NCI-H146 treated with DMSO at 0.1 percent for 48 hours (cell line): Measurements from ENCODE around the gene AOPEP.
A peak's percentile ranks its signal among the peaks of the same experiment; 100 is the strongest.

Experiments
- DNase-seq: peaks from one replicate; lab custom pipeline; 2025; ENCODE audit not compliant: unreplicated experiment; lab: John Stamatoyannopoulos, UW

AOPEP gene

DNA sequence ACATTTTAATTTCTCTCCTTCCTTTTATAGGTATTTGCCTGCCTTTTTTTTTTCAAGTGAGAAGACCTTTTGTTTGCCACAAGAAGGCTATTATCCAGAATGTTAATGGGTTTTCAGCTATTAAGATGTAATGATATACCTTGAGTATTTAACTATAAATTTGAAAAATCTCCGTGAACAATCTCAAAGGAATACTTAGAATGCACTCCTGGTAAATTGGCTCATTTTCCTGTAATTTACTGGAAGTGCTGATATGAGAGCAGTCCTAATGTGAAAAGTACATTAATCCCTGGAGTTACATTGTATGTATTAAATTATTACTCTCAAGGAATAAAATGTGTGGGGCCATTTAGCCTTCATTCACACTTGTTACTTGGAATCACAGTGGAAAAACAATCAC lies 32.4 kb downstream of the AOPEP start:
- no peak for DNase-seq

DNA sequence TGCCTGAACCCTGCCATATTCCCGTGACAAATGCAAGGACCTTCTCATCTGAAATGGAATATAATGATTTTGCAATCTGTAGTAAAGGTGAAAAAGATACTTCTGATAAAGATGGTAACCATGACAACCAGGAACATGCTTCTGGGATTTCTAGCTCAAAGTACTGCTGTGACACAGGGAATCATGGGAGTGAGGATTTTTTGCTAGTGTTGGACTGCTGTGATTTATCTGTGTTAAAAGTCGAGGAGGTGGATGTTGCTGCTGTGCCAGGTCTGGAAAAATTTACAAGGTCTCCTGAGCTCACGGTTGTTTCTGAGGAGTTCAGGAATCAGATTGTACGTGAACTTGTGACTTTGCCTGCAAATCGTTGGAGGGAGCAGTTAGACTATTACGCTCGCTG lies 33.5 kb downstream of the AOPEP start:
- no peak for DNase-seq

DNA sequence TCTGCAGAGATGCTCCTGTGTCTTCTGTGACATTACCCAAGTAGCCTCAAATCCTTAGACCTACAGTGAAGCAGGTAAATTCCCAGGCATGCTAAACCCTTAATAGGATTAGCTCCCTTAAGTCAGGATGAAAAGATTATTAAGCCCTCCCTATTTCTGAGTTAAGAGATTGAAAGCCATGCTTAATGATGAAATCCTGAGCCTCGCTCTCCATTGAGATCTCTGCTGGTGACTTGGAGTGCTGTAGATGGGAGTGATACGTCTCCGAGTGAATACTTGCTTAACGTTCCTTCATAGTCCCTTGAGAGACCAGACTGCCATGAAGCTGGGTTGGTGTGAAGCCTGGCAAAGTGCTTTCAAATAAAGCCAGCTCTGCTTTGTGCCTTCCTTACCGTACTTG lies 34.2 kb downstream of the AOPEP start:
- DNase-seq, result no peak

DNA sequence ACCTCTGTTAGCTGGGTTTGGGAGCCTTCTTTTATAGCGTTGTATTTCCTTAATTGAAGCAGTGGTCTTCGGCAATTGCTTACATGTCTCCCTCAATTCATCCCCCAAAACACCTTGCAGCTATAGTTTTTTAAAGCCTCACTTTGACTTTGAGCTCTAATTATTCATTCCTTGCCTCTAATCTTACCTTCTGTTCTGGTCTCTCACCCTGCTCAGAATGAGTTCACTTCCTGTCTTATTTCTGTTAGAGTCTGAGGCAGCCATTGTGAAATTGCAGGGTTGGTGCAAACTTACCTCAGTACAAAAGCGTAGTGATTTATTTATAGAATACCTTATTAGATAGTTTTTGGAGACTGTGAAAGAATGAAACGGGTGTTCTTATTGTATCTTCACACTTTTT lies 35.0 kb downstream of the AOPEP start:
- DNase-seq, result no peak

DNA sequence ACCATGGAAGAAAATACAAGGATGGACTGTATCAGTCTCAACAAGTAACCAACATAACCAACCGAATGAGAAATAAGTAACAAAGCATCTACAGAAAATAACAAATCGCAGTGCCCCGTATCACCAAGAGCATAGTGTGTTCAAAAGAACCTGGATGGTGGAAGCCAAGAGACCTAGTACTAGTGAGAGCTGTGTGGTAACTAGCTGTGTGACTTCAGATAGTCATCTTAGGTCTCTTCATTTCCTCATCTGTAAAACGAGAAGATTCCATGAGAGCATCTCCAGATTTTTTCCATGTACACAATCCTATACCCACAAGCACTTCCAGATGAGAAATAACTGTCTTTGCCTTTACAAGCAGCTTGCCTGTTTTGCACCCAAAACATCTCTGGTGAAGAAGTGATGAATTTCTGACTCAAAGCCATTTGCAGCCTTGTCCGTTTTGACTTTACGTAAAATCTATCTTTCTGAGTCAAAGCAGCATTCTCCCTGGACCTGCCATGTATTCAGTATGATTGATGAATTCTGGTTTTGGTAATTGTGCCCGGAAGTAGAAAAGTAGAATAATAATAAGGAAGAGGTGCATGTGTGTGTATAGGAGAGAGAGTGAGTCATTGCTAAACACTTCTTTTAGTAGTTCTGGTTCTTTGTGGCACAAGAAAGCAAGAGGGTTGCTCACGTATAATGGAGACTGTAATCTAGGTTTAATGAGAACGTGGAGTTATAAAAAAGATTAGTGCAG lies 41.0 kb downstream of the AOPEP start:
- DNase-seq, result no peak

DNA sequence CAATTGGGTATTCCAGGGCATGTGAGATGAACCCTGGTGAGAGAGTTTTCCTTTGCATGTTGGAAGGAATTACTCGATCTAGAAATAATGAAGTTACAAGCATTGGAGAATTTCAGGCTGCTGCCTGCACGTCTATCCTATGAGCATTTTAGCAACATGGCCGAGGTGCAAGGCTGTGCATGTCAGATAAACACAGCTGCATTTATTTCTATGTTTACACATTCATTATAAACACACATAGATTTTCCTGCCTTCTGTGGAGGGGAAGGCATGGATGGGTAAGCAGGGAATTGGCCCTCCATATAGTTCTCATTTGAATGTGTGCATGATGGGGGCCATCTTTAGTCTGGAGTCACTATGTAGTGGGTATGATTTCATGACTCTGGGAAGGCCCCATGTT lies 42.3 kb downstream of the AOPEP start:
- DNase-seq, result no peak

DNA sequence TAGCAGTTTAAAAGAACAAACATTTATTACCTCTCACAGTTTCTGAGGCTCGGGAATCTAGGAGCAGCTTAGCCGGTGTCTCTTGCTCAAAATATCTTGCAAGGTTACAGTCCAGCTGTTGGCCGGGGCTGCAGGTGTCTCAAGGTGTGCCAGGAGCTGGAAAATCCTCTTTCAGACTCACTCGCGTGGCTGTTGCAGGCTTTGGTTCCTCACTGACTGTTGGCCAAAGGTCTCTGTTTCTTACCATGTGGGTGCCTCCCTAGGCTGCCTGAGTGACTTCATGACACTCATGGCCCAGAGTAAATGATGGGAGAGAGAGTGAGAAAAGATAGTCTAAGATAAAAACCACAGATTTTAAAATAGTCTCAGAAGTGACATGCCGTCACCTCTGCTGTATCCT lies 43.8 kb downstream of the AOPEP start:
- DNase-seq, result no peak

DNA sequence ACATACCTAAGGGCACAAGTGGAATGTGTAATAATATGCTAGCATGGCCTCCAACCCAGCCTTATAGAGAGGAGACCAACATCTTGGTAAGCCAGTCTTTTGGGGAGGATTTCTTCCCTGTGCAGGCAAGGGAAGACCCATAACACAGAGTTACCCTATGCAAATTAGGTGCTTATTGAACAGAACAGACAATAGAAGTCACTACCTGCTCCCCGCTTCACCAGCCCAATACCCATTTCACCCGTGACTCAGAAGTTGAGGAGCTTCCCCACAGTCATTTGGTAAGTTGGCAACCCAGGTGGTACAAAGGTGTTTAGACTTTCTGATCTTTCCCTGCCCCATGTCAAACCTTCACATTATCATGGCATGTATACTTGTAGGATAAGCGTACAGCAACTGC lies 44.6 kb downstream of the AOPEP start:
- no peak for DNase-seq

DNA sequence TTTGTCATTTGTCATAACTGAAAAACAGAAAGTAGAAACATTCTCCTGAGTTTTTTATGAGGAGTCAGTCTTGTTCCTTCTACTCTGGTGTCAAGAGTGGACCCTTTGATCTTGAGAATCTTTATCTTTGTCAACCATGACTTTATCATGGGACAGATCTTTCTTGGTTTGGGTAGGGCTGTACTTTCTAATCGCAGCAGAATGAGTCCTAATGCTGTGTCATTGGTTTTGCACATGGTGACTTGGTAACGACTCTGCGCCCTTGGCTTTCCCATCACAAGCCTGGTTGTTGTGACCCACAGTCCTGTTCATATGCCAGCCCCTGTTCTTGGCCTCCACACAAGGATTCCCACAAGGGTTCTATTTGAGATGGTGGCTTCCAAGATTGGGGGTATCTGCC lies 45.6 kb downstream of the AOPEP start:
- no peak for DNase-seq

DNA sequence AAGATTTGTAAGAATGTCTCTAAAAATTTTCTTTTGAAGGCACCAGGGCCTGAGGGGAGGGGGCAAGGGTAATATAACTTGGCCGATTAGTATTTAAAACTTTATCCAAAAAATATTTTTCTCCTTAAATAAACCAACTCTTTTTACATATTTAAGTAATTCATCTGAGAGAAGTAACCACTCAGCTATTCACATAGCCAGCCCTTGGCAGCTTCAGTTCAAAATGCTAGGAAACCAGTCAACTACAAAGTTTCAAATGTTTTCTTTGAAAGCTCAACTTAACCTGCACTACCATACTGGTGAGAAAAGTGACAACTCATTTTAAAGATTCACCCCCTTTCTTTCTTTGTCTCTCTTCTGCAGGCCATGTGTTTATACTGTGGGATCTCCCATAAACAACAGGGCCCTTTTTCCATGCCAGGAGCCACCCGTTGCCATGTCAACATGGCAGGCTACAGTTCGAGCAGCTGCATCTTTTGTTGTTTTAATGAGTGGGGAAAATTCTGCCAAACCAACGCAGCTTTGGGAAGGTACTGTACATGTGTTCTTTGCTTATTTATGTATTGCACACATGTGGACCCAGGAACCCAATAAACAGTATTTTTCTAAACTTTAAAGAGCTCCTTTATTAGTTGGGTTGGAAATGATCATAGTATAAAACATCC lies 46.3 kb downstream of the AOPEP start:
- DNase-seq, result peak; percentile 83

DNA sequence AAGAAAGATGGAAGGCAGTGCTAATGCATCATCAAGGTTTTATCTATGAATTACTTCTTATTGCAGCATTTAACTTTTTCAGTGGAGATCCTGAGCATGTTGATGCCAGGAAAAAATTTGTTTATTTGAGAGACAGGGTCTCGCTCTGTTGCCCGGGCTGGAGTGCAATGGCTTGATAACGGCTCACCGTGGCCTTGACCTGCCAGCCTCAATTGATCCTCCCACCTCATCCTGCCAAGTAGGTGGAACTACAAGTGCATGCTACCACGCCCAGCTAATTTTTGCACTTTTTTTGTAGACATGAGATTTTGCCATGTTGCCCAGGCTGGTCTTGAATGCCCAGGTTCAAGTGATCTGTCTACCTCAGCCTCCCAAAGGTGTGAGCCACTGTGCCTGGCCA lies 47.2 kb downstream of the AOPEP start:
- DNase-seq, result no peak

DNA sequence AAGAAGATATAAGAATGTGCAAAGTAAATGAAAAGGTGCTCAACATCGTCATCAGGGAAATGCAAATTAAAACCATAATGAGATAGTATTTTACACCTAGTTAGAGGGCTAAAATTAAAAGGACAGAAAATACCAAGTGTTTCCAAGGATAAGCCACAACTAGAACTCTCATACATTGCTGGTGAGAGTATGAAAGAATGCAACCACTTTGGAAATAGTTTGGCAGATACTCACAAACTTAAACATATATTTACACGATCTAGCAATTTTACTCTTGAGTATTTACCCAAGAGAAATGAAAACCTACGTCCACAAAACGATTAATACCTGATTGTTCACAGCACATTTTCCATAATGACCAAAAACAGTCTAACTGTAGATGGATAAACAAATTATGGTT lies 51.5 kb downstream of the AOPEP start:
- DNase-seq, result no peak

DNA sequence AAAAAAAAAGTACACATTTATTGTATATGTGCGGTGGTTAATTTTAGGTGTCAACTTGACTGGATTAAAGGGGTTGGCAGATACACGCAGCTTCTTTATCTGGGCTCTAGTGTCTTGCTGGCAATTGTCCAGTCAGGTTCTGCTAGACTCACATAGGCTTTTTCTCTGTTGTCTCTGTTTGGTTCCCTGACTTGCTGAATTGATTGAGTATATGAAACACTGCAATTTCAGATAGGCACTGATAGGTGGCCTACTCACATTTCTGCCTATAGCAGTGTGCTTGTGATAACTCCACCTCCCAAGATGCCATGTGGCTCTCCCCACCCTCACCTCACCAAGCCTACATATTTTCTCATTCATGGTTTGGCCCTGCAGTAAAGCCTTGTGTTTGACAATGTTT lies 52.5 kb downstream of the AOPEP start:
- DNase-seq, result no peak

DNA sequence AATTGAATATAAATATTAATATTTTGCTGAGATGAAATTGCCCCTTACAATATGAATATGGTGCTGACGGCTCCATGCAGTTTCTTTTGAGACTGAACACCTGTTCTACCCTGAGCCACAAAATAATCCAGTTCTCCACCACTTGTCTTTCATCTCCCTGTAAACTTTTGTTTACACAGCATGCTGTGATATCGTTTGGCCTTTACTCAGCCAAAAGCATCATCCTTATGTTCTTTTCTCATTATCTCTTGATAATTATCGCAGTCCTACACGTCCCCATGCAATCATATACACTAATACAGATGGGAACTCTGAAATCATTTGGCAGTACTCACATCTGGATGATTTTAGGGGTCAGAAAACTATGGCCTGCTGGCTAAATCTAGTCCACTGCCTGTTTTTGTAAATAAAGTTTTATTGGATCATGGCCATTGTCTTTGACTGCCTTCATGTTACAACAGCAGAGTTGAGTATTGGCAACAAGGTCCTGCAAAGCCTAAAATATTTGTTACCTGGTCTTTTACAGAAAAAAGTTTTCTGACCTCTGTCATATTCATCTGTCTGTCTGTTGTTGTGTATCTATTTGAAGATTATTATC lies 53.3 kb downstream of the AOPEP start:
- peak; percentile 54 for DNase-seq

DNA sequence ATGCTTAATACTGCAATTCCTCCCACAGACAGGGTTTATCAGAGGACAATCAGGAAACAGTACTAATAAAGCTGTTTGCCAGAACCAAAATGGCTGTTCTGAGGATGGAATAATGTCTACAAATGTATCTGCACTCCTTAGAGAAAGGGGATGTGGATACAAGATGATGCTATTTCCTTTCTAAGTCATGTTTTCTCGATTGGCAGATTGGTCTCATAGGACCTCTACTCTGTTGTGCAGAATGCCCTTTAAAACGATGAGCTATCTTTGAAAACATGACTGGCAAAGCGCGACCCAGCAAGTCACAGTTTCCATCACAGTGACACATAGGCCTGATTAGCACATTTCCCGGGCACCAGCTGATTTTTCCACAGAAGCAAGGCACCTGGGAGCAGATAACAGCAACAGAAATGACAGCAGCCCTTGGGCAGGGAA lies 54.0 kb downstream of the AOPEP start:
- DNase-seq, result no peak

DNA sequence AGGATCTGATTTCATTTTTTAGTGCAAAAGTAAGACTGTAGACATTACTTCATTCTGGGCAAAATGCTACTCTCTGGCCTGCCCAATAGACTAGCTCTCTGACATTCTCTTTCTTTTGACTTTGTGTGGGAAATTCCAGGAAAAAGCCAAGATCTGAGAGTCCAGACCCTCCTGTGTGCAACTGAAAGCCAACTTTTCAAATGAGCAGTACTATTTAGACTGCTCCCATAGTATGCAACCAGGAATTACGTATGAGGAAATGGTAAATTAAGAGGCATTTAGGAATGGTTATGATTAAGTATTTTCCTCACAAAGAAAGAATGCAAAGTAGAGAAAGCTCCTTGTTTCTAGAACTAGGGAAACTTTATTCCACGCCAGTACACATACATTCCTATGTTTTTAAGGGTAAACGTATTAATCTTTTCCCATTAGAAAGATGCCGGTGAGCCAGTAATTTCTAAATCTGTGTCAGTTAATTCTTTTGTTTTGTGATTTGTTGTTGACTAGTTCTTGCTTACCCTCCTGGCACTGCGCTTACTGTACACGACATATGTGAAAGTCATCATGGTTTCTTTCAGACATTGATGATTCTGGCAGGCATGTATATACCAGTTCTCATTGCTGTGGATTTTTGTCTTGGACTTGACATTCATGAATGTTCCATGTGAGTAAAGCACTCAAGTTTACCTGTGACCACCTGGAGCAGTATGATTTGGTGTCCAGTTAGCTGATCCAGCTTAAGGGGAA lies 56.0 kb downstream of the AOPEP start:
- DNase-seq, result no peak

DNA sequence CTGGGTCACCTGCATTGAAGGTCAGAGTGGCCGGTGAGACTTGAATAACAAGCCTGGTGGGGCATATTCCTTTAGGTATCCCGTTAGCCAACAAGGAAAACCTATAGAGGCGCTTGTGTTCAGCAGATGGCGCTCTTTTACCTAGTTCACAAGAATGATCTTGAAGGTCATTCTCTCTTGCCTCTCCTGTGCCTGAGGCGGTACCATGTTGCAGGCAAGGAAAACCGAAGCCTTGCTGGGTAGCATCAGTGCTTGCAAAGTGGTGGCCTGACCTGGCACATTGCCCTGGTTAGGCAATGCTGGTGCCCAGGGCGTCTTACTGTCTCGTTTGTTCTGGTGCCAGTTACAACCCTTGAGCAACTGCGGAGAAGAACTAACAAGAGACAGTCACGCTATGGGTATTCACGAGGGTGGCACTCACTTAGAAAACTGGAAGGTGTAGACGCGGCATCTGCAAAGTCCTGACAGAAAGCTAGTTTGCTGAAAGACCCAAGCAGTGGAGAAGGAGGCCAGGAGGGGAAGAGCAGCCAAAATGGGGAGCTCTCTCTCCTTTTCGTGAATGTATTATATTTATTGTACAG lies 56.7 kb downstream of the AOPEP start:
- peak; percentile 31 for DNase-seq

DNA sequence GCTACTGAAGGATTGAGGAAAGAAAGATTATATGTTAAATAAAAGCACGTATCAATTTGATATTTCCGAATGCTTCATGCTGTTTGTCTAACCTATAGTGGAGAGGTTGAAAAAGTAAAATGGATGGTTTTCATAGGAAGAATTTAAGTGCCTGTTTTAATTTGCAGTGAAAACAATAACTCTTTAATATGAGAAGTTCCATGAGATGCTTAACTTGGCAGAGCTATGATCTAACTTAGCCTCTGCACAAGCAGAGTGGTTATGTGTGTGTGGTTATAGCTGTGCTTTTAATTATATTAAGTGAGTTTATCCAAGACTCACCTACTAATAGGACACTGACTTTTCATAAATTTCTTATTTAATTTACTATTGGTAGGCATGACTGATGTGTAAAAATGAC lies 57.4 kb downstream of the AOPEP start:
- no peak for DNase-seq

DNA sequence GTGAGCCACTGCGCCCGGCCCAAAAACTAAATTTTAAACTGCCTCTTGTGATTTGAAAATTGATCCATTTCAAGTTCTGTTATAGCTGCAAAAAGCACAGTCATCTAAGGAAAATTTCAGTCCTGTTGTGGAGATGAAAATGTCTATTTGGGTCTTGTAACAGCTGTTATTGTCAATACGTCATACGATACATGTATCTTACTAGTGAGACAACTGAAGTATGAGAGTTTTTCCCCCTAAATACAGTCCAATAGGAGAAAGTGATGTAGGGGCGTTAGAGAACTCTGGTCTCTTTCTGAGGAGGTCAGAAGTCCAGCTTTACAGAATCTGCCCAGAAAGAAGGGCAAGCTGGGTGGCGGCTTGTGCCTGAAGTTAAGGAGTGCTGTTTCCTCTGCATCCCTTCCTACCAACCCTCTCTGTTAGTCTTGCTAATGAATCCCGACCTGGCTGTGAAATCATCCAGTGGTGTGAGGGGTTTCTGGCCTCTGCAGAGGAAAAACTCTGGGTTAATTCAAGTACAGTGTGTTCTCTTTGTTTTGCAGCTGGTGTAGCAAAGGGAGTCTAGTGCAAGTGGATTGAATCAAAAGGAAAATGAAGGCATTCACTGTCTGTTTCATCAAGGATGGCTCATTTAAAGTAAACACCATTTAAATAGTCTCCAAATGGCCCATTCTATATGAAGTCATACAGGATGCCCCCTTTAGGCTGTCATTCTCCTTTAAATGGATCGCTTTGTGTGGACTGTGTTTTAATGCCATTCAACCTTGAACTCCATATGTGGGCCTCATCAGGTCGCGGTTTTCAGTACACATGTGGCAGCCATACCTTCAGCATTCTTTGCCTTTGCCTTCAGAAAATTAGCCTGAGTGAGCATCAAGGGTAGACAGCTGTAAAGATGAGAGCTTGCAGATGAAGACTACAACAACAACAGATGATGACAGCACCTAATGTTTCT lies 59.0 kb downstream of the AOPEP start:
- no peak for DNase-seq

DNA sequence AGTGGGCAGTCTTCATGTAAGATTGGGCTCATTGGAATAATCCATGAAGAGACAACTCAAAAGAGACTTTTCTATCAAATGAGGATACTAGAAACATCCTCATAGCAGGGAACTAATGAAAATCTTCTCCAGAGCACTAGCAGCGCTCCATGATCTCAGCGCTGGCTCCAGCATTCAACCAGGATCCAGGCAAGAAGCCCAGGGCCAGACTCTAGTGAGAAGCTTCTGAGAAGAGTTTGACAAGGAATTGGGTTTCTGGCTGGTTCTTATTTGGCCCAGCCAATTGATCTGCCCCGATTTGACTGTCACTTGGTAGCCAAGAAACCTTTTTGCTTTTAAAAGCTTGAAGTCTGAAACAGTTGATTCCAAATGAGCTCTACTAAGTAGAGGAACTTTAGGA lies 60.1 kb downstream of the AOPEP start:
- DNase-seq, result no peak
